ENCODE data around the gene PPP4R3C. TPM values are rescaled to one million over a fixed set of nuclear protein-coding genes. Genes with fewer than 3 reads are reported as not detected.
"Not testable (repeated sequence)": the region's sequence is repeated elsewhere in the genome, so short reads cannot be mapped to it uniquely, and the experiment has no call there.

PPP4R3C gene
- total RNA-seq (2014; rRNA removed; shearing (Covaris generic)), result not detected in 2 replicates

DNA sequence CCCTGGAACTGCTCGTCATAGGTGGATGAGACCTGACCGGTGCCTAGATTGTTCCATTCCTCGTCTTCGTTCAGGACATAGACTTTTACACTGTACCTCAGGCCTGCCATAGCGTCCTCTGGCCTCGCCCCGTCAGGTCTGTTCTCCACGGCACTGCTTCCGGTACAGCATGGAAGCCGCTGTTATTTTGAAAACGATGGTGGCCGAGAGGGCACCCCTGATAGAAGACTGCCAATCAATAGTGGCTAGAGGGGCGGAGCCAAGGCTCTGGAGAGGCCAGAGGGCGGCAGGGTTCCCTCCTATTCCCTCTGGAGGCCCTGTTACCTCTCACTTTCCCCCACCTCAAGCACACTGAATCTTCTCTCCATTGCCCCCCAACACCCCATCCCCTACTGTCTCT is at the start of gene PPP4R3C:
TSS of gene PPP4R3C (minus strand) at position 155 of the 400 bp plus-strand sequence. CDS start at position 110, 45 bp downstream.
- no peaks in the 10 kb centered on the region for H3K36me3 ChIP-seq
- H3K4me3 ChIP-seq, result no peak within 1 kb of the TSS
- no peak for DNase-seq (ENCODE audit: low read depth in 1 of 2, low spot score in 2 of 2)
- H3K27ac ChIP-seq, result no peak within 1 kb of the TSS
- H3K27me3 ChIP-seq (replicated peaks), result no peaks in the 10 kb centered on the region
- H3K9me3 ChIP-seq (replicated peaks), result no peaks in the 10 kb centered on the region
- no peaks in the 10 kb centered on the region for H3K4me1 ChIP-seq (replicated peaks)

- no peaks in the 10 kb centered on the region for H3K27me3 ChIP-seq (replicated peaks)
- no peak overlapping the region for H3K27ac ChIP-seq
- no peaks in the 10 kb centered on the region for H3K4me1 ChIP-seq (replicated peaks)
- H3K36me3 ChIP-seq, result no peaks in the 10 kb centered on the region
- no peaks in the 10 kb centered on the region for H3K9me3 ChIP-seq (replicated peaks)
- DNase-seq (ENCODE audit: low read depth in 1 of 2, low spot score in 2 of 2), result no peak
- no peak overlapping the region for H3K4me3 ChIP-seq
Measured at GRCh38 chrX:27491397-27491796, 28.3 kb upstream of the PPP4R3C start.

DNA sequence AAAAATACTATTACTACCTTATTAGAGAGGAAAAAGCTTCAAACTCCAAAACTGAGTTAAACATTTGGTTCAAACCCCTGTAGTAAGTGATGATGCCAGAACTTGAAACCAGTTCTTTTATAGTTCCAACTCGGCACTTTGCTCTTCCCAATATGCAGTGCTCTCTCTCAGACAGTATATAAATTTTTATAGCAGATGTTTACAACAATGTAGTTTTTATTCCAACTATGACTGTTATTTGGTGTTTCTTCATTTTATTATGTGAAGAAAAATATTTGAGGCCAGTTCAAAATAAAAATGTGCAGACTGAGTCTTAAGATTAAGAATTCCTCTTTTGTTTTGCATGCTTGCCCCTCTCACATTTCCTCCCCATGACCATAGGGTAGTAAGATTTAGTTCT is 2.9 kb upstream of the PPP4R3C start:
- H3K36me3 ChIP-seq, result no peaks in the 10 kb centered on the region
- H3K27ac ChIP-seq, result no peak overlapping the region
- H3K9me3 ChIP-seq (replicated peaks), result no peaks in the 10 kb centered on the region
- no peaks in the 10 kb centered on the region for H3K27me3 ChIP-seq (replicated peaks)
- no peak overlapping the region for H3K4me3 ChIP-seq
- no peaks in the 10 kb centered on the region for H3K4me1 ChIP-seq (replicated peaks)
- no peak for DNase-seq (ENCODE audit: low read depth in 1 of 2, low spot score in 2 of 2)

DNA sequence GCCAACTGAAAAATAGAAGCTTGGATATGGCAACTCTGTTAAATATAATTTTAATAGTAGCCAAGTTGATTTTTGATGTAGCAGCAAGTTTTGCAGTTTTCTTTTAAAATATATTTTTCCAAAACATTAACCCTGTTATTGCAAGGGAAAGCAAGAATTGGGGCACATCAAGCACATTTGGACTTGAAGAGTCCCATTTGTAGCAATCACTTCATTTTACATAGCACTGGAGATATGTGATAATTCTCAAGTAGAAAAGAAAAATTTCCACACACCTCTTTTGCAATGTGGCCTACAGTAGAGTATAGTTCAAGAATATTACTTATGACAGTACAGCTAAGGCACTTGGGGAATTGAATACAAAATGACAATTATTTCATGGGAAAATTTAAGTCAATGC is 1.9 kb upstream of the PPP4R3C start:
- DNase-seq (ENCODE audit: low read depth in 1 of 2, low spot score in 2 of 2), result no peak
- Histone ChIP-seq H3K4me1 (replicated peaks) (no peaks in the 10 kb centered on the region), H3K27me3 (replicated peaks) (no peaks in the 10 kb centered on the region), H3K36me3 (no peaks in the 10 kb centered on the region), H3K4me3 (no peak overlapping the region), H3K27ac (no peak overlapping the region), H3K9me3 (replicated peaks) (no peaks in the 10 kb centered on the region)

DNA sequence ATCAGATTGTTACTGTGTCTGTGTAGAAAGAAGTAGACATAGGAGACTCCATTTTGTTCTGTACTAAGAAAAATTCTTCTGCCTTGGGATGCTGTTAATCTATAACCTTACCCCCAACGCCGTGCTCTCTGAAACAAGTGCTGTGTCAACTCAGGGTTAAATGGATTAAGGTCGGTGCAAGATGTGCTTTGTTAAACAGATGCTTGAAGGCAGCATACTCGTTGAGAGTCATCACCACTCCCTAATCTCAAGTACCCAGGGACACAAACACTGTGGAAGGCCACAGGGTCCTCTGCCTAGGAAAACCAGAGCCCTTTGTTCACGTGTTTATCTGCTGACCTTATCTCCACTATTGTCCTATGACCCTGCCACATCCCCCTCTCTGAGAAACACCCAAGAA is 4.0 kb downstream of the PPP4R3C start:
- H3K27me3 ChIP-seq (replicated peaks); H3K9me3 ChIP-seq (replicated peaks); H3K4me1 ChIP-seq (replicated peaks); H3K27ac ChIP-seq; H3K36me3 ChIP-seq; H3K4me3 ChIP-seq; DNase-seq (ENCODE audit: low read depth in 1 of 2, low spot score in 2 of 2): not testable (repeated sequence)

- DNase-seq (ENCODE audit: low read depth in 1 of 2, low spot score in 2 of 2); H3K36me3 ChIP-seq; H3K27ac ChIP-seq; H3K27me3 ChIP-seq (replicated peaks); H3K9me3 ChIP-seq (replicated peaks); H3K4me1 ChIP-seq (replicated peaks); H3K4me3 ChIP-seq: not testable (repeated sequence)
Measured at GRCh38 chrX:27458544-27458943, 4.6 kb downstream of the PPP4R3C start.

- Histone ChIP-seq H3K36me3 (no peaks in the 10 kb centered on the region), H3K9me3 (replicated peaks) (no peaks in the 10 kb centered on the region), H3K27me3 (replicated peaks) (no peaks in the 10 kb centered on the region), H3K4me1 (replicated peaks) (no peaks in the 10 kb centered on the region), H3K27ac (no peak overlapping the region), H3K4me3 (no peak overlapping the region)
- DNase-seq (ENCODE audit: low read depth in 1 of 2, low spot score in 2 of 2), result no peak
Measured at GRCh38 chrX:27451324-27451723, 11.8 kb downstream of the PPP4R3C start.

- no peaks in the 10 kb centered on the region for H3K4me1 ChIP-seq (replicated peaks)
- H3K27ac ChIP-seq, result no peak overlapping the region
- H3K9me3 ChIP-seq (replicated peaks), result no peaks in the 10 kb centered on the region
- no peak overlapping the region for H3K4me3 ChIP-seq
- no peak for DNase-seq (ENCODE audit: low read depth in 1 of 2, low spot score in 2 of 2)
- H3K36me3 ChIP-seq, result no peaks in the 10 kb centered on the region
- no peaks in the 10 kb centered on the region for H3K27me3 ChIP-seq (replicated peaks)
Measured at GRCh38 chrX:27446423-27446822, 16.7 kb downstream of the PPP4R3C start.

DNA sequence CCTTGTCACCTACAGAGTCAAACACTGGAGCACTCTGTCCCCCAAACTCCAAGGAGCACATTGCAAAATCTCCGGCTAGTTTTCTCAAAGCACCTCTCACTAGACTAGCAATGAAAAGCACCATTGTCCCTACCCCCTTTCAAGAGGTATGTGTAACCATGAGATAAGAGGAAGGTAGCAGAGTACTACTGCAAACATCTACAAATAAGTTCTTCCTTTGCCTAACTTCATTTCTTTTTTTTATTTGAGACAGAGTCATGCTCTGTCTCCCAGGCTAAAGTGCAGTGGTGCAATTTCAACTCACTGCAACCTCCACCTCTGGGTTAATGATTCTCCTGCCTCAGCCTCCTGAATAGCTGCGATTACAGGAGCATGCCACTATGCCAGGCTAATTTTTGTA is 17.7 kb downstream of the PPP4R3C start:
- Histone ChIP-seq H3K27ac (no peak overlapping the region), H3K4me3 (no peak overlapping the region), H3K36me3 (no peaks in the 10 kb centered on the region), H3K9me3 (replicated peaks) (no peaks in the 10 kb centered on the region), H3K4me1 (replicated peaks) (no peaks in the 10 kb centered on the region), H3K27me3 (replicated peaks) (no peaks in the 10 kb centered on the region)
- no peak for DNase-seq (ENCODE audit: low read depth in 1 of 2, low spot score in 2 of 2)

- no peak overlapping the region for H3K4me3 ChIP-seq
- no peaks in the 10 kb centered on the region for H3K27me3 ChIP-seq (replicated peaks)
- no peak overlapping the region for H3K27ac ChIP-seq
- H3K9me3 ChIP-seq (replicated peaks), result no peaks in the 10 kb centered on the region
- no peaks in the 10 kb centered on the region for H3K36me3 ChIP-seq
- no peak for DNase-seq (ENCODE audit: low read depth in 1 of 2, low spot score in 2 of 2)
- H3K4me1 ChIP-seq (replicated peaks), result no peaks in the 10 kb centered on the region
Measured at GRCh38 chrX:27444093-27444908, 18.8 kb downstream of the PPP4R3C start.

- H3K36me3 ChIP-seq; H3K27ac ChIP-seq; DNase-seq (ENCODE audit: low read depth in 1 of 2, low spot score in 2 of 2); H3K27me3 ChIP-seq (replicated peaks); H3K9me3 ChIP-seq (replicated peaks); H3K4me3 ChIP-seq; H3K4me1 ChIP-seq (replicated peaks): not testable (repeated sequence)
Measured at GRCh38 chrX:27442392-27442791, 20.7 kb downstream of the PPP4R3C start.

DNA sequence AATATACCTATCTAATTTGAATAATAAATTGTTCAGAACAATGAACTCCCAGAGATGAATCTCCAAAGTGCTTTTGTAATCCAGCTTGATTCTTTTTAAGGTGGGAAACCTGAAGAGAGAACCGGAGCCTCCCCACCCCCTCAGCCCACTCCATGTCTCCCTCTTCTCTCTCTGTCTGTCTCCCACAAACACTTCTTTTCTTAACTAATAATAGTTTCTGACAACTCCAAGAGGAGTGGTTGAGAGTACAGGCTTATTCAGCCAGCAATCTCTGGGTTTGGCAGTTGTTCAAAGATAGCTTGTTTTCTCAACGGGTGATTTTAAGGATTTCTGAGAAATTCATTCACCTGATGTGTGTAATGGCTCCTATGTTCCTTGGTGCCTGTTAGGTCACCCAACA is 23.4 kb downstream of the PPP4R3C start:
- no peak for DNase-seq (ENCODE audit: low read depth in 1 of 2, low spot score in 2 of 2)
- no peaks in the 10 kb centered on the region for H3K36me3 ChIP-seq
- H3K27me3 ChIP-seq (replicated peaks), result no peaks in the 10 kb centered on the region
- no peaks in the 10 kb centered on the region for H3K9me3 ChIP-seq (replicated peaks)
- H3K4me1 ChIP-seq (replicated peaks), result no peaks in the 10 kb centered on the region
- no peak overlapping the region for H3K4me3 ChIP-seq
- H3K27ac ChIP-seq, result no peak overlapping the region

GRCh38 chrX:27438937-27439336 is 24.2 kb downstream of the PPP4R3C start:
- Histone ChIP-seq H3K27me3 (replicated peaks) (no peaks in the 10 kb centered on the region), H3K36me3 (no peaks in the 10 kb centered on the region), H3K9me3 (replicated peaks) (no peaks in the 10 kb centered on the region), H3K4me1 (replicated peaks) (no peaks in the 10 kb centered on the region), H3K4me3 (no peak overlapping the region), H3K27ac (no peak overlapping the region)
- DNase-seq (ENCODE audit: low read depth in 1 of 2, low spot score in 2 of 2), result no peak

GRCh38 chrX:27435031-27435430 is 28.1 kb downstream of the PPP4R3C start:
- no peak for DNase-seq (ENCODE audit: low read depth in 1 of 2, low spot score in 2 of 2)
- no peaks in the 10 kb centered on the region for H3K9me3 ChIP-seq (replicated peaks)
- no peak overlapping the region for H3K4me3 ChIP-seq
- no peak overlapping the region for H3K27ac ChIP-seq
- H3K36me3 ChIP-seq, result no peaks in the 10 kb centered on the region
- no peaks in the 10 kb centered on the region for H3K27me3 ChIP-seq (replicated peaks)
- H3K4me1 ChIP-seq (replicated peaks), result no peaks in the 10 kb centered on the region
